ENCODE data around the gene SECISBP2.
A peak's percentile ranks its signal among the peaks of the same experiment; 100 is the strongest.

Gene SECISBP2

DNA sequence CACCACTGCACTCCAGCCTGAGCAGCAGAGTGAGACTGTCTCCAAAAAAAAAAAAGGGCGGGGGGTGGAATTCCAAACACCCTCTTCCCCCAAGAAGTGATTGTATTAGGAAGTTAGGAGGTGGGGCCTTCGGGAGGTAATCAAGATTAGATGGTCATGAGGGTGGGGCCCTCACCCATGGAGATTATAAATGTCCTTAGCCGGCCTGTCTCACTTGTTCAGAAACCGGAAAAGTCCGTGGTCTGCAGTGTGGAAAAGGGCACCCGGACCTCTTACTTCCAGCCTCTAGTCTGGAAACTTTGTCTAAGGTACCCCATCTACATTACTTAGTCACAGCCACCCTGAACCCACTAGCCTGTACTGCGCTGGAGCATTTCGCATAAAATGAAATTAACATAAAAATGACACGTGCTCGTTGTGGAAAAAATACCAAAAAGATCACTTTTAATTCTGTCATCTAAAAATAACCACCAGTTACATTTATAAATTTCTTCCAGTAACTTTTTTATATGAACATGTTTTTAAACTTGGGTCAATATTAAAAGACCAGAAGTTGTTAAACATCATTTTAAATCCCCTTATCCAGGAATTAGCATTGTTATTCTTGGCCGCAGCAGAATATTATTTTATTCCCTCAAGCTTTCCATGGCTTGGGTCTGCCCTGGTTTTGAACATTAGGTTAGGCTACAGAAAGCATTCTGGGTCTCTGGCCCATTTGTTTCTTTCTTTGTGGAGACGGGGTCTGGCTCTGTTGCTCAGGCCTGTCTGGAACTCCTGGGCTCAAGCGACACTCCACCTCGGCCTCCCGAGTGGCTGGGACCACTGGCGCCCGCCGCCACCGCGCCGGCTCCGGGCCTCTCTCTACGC is 8.5 kb upstream of the SECISBP2 start:
- Histone ChIP-seq H2BK120ac (ENCODE audit: low read depth, low read length) (no peak overlapping the region), H3K79me1 (ENCODE audit: low read depth, low read length) (peaks cover 2% of the 10 kb centered on the region), H4K8ac (ENCODE audit: low read depth, low read length) (no peak overlapping the region), H3K18ac (ENCODE audit: low read length) (peak overlapping the region; percentile 94), H4K91ac (ENCODE audit: low read depth, low read length, poor library complexity) (no peak overlapping the region), H3K9ac (ENCODE audit: low read depth, low read length, poor library complexity) (peak overlapping the region; percentile 94), H2BK5ac (ENCODE audit: low read length) (peak overlapping the region; percentile 95), H3K9me3 (replicated peaks in 1 of 2; ENCODE audit: control insufficient read depth in 2 of 2, insufficient read depth in 1 of 2, low read depth in 1 of 2, low read length in 2 of 2) (no peaks in the 10 kb centered on the region), H3K4me1 (ENCODE audit: control insufficient read depth in 2 of 2, insufficient read depth in 1 of 2, low read depth in 1 of 2, low read length in 2 of 2) (peaks cover 3 to 8% of the 10 kb centered on the region in 2 donors), H2BK15ac (ENCODE audit: low read length) (peak overlapping the region; percentile 55), H2AFZ (ENCODE audit: low read length) (peak overlapping the region; percentile 82), H3K27ac (replicated peaks; ENCODE audit: low read length) (peak overlapping the region; percentile 87), H3K36me3 (replicated peaks in 1 of 2; ENCODE audit: control insufficient read depth in 2 of 2, insufficient read depth in 2 of 2, low read length in 2 of 2) (peaks cover 3 to 45% of the 10 kb centered on the region in 2 donors), H3K23ac (ENCODE audit: low read depth, low read length, poor library complexity) (peak overlapping the region; percentile 58), H3K27me3 (ENCODE audit: control insufficient read depth in 3 of 3, insufficient read depth in 3 of 3, low read depth in 1 of 3, low read length in 3 of 3) (no peaks in the 10 kb centered on the region), H3K4me2 (ENCODE audit: insufficient read depth, low read length, poor library complexity, severe bottlenecking) (peak overlapping the region; percentile 66), H3K4me3 (ENCODE audit: low read length in 2 of 2) (peak overlapping the region; percentile 66 to 92), H3K14ac (ENCODE audit: low read length) (peak overlapping the region; percentile 82), H3K4ac (ENCODE audit: low read length) (no peak overlapping the region), H2AK5ac (ENCODE audit: low read depth, low read length) (peak overlapping the region; percentile 98), H2BK12ac (ENCODE audit: low read length) (no peak overlapping the region)
- no CpG with 5 or more reads among the region's 23 CpGs for WGBS, 2 donors (ENCODE audit: extremely low coverage in 2 of 2, insufficient read length in 2 of 2, insufficient replicate concordance in 1 of 2)
- no peak for DNase-seq (ENCODE audit: low spot score)

DNA sequence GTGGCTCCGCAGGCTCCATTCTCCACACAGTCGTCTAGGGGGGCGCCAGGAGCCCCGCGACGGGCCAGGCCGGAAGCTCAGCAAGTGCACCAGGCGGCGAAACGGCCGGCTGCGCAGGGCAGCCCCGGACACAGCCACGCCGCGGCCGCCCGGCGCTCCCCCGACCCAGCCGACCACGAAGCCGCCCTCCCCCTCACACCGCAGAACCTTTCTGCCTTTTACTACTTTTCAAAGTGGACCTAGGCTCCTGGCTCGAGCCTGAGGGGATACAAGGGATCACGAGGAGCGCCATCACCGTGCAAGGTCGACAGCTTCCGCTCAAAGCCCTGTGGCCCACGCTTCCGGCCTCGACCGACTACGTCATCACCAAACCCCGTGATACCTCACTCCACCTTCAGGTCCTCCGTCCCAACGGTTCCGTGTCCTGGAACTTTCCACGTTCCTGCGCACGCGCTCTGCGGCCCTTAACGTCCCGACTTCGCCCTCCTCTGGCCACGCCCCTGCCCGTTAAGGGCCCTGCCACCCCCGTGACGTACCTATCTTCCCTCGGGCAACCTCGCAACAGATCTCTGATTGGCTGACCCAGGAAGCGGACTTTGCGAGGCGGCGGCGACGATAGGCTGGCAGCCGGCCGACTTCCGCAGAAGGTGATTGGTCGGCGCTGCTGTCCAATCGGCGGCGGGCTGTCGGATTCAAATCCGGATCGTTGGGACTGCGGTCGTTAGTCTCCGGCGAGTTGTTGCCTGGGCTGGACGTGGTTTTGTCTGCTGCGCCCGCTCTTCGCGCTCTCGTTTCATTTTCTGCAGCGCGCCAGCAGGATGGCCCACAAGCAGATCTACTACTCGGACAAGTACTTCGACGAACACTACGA is 7.6 kb upstream of the SECISBP2 start, which contains the start of gene CKS2:
TSS of gene CKS2 (plus strand) at position 721 of the 871 bp plus-strand sequence. CDS start at position 819, 98 bp downstream.
- H3K9me3 ChIP-seq (replicated peaks in 1 of 2; ENCODE audit: control insufficient read depth in 2 of 2, insufficient read depth in 1 of 2, low read depth in 1 of 2, low read length in 2 of 2), result no peaks in the 10 kb centered on the region
- peaks cover 3 to 11% of the 10 kb centered on the region in 2 donors for H3K4me1 ChIP-seq (ENCODE audit: control insufficient read depth in 2 of 2, insufficient read depth in 1 of 2, low read depth in 1 of 2, low read length in 2 of 2)
- peak within 1 kb of the TSS; percentile 89 for H3K4ac ChIP-seq (ENCODE audit: low read length)
- H3K23ac ChIP-seq (ENCODE audit: low read depth, low read length, poor library complexity), result peak within 1 kb of the TSS; percentile 99
- H3K14ac ChIP-seq (ENCODE audit: low read length), result peak within 1 kb of the TSS; percentile 82
- no CpG with 5 or more reads among the region's 86 CpGs for WGBS, 2 donors (ENCODE audit: extremely low coverage in 2 of 2, insufficient read length in 2 of 2, insufficient replicate concordance in 1 of 2)
- H2BK15ac ChIP-seq (ENCODE audit: low read length), result peak within 1 kb of the TSS; percentile 55
- H3K36me3 ChIP-seq (replicated peaks in 1 of 2; ENCODE audit: control insufficient read depth in 2 of 2, insufficient read depth in 2 of 2, low read length in 2 of 2), result peaks cover 6 to 53% of the 10 kb centered on the region in 2 donors
- H2BK5ac ChIP-seq (ENCODE audit: low read length), result peak within 1 kb of the TSS; percentile 95
- peak; percentile 100 for DNase-seq (ENCODE audit: low spot score)
- peak within 1 kb of the TSS; percentile 92 for H3K27ac ChIP-seq (replicated peaks; ENCODE audit: low read length)
- no peak within 1 kb of the TSS for H2BK120ac ChIP-seq (ENCODE audit: low read depth, low read length)
- H4K91ac ChIP-seq (ENCODE audit: low read depth, low read length, poor library complexity), result no peak within 1 kb of the TSS
- H3K18ac ChIP-seq (ENCODE audit: low read length), result peak within 1 kb of the TSS; percentile 97
- no peak within 1 kb of the TSS for H2BK12ac ChIP-seq (ENCODE audit: low read length)
- H3K27me3 ChIP-seq (ENCODE audit: control insufficient read depth in 3 of 3, insufficient read depth in 3 of 3, low read depth in 1 of 3, low read length in 3 of 3), result no peaks in the 10 kb centered on the region
- H3K9ac ChIP-seq (ENCODE audit: low read depth, low read length, poor library complexity), result peak within 1 kb of the TSS; percentile 96
- no peak within 1 kb of the TSS for H4K8ac ChIP-seq (ENCODE audit: low read depth, low read length)
- H3K4me2 ChIP-seq (ENCODE audit: insufficient read depth, low read length, poor library complexity, severe bottlenecking), result peak within 1 kb of the TSS; percentile 66
- peak within 1 kb of the TSS; percentile 98 for H2AK5ac ChIP-seq (ENCODE audit: low read depth, low read length)
- peak within 1 kb of the TSS; percentile 82 for H2AFZ ChIP-seq (ENCODE audit: low read length)
- peak within 1 kb of the TSS; percentile 92 to 98 for H3K4me3 ChIP-seq (ENCODE audit: low read length in 2 of 2)
- H3K79me1 ChIP-seq (ENCODE audit: low read depth, low read length), result peaks cover 2% of the 10 kb centered on the region

DNA sequence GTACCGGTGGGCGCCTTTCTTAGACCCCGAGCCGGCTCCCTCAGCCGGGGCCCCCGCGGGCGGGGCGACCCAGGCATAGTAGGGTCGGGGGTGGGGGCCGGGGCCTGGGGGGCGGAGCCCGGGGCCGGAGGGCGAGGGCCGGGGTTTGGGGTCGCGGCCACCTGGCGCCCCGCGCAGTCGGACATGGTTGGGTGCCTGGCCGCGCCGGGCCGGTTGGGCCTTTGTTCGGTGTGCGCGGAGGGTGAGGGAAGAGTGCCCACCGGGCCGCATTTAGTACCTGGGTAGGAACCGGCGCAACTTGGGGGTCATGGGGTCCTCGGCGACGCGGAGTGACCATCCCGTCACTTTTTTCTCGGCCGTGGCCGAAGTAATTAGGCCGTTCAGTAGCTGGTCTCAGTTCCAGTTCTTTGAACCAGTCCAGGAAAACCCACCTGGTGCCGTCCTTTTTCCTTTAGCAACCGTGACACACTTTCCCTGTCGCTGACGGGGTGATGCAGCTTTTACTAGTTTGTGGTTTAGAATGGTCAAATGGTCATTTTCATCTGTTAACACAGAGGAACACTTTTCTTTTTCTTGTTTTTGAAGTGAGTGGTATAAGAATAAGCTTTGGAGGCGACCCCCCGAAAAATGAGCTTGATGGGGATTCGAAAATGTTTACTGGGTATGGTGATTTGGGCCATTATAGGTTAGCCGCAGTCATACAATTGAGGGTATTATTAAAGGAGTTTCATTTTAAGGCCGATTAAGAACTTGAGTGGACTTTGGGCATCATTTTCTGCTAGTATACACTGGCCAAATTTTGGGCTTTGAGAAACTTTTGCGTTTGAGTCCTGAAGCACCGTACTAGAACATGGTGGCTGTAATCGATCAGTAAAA is 6.7 kb upstream of the SECISBP2 start:
- peak overlapping the region; percentile 48 for H2AFZ ChIP-seq (ENCODE audit: low read length)
- no CpG with 5 or more reads among the region's 54 CpGs for WGBS, 2 donors (ENCODE audit: extremely low coverage in 2 of 2, insufficient read length in 2 of 2, insufficient replicate concordance in 1 of 2)
- H3K18ac ChIP-seq (ENCODE audit: low read length), result peak overlapping the region; percentile 97
- H2BK12ac ChIP-seq (ENCODE audit: low read length), result no peak overlapping the region
- H3K27ac ChIP-seq (replicated peaks; ENCODE audit: low read length), result peak overlapping the region; percentile 92
- H3K9me3 ChIP-seq (replicated peaks in 1 of 2; ENCODE audit: control insufficient read depth in 2 of 2, insufficient read depth in 1 of 2, low read depth in 1 of 2, low read length in 2 of 2), result no peaks in the 10 kb centered on the region
- peak overlapping the region; percentile 89 for H3K4ac ChIP-seq (ENCODE audit: low read length)
- peaks cover 6 to 62% of the 10 kb centered on the region in 2 donors for H3K36me3 ChIP-seq (replicated peaks in 1 of 2; ENCODE audit: control insufficient read depth in 2 of 2, insufficient read depth in 2 of 2, low read length in 2 of 2)
- no peaks in the 10 kb centered on the region for H3K27me3 ChIP-seq (ENCODE audit: control insufficient read depth in 3 of 3, insufficient read depth in 3 of 3, low read depth in 1 of 3, low read length in 3 of 3)
- no peak for DNase-seq (ENCODE audit: low spot score)
- peak overlapping the region; percentile 93 for H2BK5ac ChIP-seq (ENCODE audit: low read length)
- H4K91ac ChIP-seq (ENCODE audit: low read depth, low read length, poor library complexity), result no peak overlapping the region
- H4K8ac ChIP-seq (ENCODE audit: low read depth, low read length), result no peak overlapping the region
- no peak overlapping the region for H2BK15ac ChIP-seq (ENCODE audit: low read length)
- H3K23ac ChIP-seq (ENCODE audit: low read depth, low read length, poor library complexity), result peak overlapping the region; percentile 99
- peaks cover 2% of the 10 kb centered on the region for H3K79me1 ChIP-seq (ENCODE audit: low read depth, low read length)
- H3K4me3 ChIP-seq (ENCODE audit: low read length in 2 of 2), result peak overlapping the region; percentile 87 to 98
- no peak overlapping the region for H3K14ac ChIP-seq (ENCODE audit: low read length)
- peak overlapping the region; percentile 96 for H3K9ac ChIP-seq (ENCODE audit: low read depth, low read length, poor library complexity)
- peaks cover 3 to 11% of the 10 kb centered on the region in 2 donors for H3K4me1 ChIP-seq (ENCODE audit: control insufficient read depth in 2 of 2, insufficient read depth in 1 of 2, low read depth in 1 of 2, low read length in 2 of 2)
- H3K4me2 ChIP-seq (ENCODE audit: insufficient read depth, low read length, poor library complexity, severe bottlenecking), result peak overlapping the region; percentile 66
- peak overlapping the region; percentile 61 for H2AK5ac ChIP-seq (ENCODE audit: low read depth, low read length)
- no peak overlapping the region for H2BK120ac ChIP-seq (ENCODE audit: low read depth, low read length)
